Activated naive CD4-positive, alpha-beta T cell treated with anti-CD3 and anti-CD28 coated beads, Interleukin-2, amount 50 U/mL, for 72 hours (primary cell): ENCODE results near the gene PITPNM3. TPM values are rescaled to one million over a fixed set of nuclear protein-coding genes. Genes with fewer than 3 reads are reported as not detected.

Source experiments
- ATAC-seq, 2 donors: fragments of 150-1000 bp; cut with Tn5 transposase; 2 replicates each; pipeline ENCODE4 v1.10.0; 2021; ENCODE audit warnings: mild to moderate bottlenecking in 2 of 2, moderate library complexity in 2 of 2
- DNase-seq, 2 donors: peaks; one replicate each; pipeline ENCODE4 v3.0.0; 2021 to 2022; ENCODE audit warnings: low spot score in 2 of 2
- H3K27ac Mint-ChIP-seq, 2 donors: one replicate each; pipeline ENCODE4 v1.8.0; 2022; ENCODE audit warnings: mild to moderate bottlenecking in 2 of 2, mixed read lengths in 2 of 2
- H3K36me3 Mint-ChIP-seq, 2 donors: one replicate each; pipeline ENCODE4 v1.8.0; 2022; ENCODE audit warnings: mixed read lengths in 2 of 2
- H3K9me3 Mint-ChIP-seq, 2 donors: one replicate each; pipeline ENCODE4 v1.8.0; 2022; ENCODE audit warnings: mixed read lengths in 2 of 2
- total RNA-seq, 2 donors: library from RNA; stranded (reverse); gene quantifications; one replicate each; pipeline ENCODE4 v1.2.3, GENCODE V29; 2022

The PITPNM3 gene
- total RNA-seq, 2 donors from 2014 or later, result 0.87 to 1.2 TPM

DNA sequence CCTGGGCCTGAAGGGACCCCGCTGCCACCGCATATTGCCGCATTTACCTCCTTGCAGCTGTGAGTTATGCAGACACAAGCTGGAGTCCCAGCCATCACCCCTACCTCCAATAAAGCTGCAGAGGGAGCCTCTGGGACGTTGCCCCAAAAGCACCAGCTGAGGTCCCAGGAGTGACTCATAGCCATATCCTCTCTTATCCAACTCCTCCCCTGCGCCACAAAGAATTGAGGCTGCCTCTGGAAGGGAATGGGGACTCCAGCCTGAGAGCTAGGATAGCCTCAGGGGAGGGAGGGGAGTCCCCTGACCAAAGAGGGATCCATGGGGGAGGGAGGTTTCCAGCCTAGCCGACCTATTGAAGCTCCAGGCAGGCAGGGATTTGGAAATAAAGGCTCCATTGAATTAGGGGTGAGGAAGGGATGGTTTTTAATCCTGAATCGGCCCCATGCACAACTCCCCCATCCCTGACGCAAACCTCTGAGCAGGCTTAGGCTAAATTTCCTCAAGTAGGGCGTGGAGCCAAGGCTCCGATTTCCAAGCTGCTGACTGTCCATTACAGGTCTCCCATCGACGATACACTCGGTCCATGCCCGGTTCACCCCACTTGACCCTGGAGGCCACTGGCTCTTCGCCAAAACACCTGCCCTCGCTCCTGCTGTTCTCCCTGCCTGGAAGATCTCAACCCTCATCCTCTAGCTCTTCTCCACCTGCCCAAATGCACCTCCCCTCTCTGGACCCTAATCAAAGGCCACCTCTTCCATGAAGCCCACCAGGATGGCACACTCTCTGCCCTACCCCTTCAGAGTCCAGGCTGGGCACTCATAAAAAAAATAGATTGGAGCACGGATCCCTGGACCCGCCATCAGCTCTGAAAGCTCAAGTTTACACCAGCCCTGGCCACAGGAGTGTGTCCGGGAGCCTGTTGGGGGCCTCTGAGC, 84.6 kb downstream of the PITPNM3 start:
- DNase-seq, result no peak
- Mint-ChIP-seq H3K27ac (no peak overlapping the region), H3K9me3 (no peaks in the 10 kb centered on the region), H3K36me3 (no peaks in the 10 kb centered on the region)
- no peak for ATAC-seq

DNA sequence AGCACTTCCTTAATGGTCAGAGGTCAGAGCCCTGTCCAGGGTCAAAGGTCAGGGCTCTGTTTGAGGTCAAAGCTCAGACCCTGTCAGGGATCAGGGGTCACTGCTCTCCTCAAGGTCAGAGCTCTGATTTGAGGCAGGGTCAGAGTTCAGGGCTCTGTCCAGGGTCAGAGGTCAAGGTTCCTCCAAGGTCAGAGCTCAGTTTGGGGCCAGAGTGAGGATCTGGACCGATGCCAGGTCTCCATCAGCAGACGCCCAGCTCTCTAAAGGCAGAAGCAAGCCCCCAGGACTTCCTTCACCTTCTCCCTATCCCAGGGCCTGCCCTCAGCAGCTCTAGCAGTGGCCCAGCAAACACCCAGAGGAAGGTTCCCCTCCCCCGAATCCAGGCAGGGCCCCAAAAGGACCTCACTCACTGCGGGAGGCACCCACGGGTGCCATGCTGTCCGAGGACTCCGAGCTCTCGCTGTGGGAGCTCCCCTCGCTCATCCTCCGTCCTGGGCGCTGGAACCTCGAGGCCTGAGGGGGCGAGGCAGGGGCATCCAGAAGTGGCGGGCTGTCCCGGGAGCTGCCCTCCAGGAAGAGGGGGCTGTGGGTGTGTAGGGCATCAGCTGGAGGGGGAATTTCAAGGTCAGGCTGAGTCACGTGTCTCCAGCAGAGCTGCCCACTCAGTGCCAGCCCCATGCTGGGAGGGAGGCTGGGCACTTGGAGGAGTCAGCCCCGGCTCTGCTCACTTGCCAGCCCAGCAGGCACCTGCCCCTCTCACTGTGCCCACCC, 85.4 kb downstream of the PITPNM3 start:
- Mint-ChIP-seq H3K36me3 (no peaks in the 10 kb centered on the region), H3K27ac (no peak overlapping the region), H3K9me3 (no peaks in the 10 kb centered on the region)
- ATAC-seq, result no peak
- DNase-seq, result no peak

DNA sequence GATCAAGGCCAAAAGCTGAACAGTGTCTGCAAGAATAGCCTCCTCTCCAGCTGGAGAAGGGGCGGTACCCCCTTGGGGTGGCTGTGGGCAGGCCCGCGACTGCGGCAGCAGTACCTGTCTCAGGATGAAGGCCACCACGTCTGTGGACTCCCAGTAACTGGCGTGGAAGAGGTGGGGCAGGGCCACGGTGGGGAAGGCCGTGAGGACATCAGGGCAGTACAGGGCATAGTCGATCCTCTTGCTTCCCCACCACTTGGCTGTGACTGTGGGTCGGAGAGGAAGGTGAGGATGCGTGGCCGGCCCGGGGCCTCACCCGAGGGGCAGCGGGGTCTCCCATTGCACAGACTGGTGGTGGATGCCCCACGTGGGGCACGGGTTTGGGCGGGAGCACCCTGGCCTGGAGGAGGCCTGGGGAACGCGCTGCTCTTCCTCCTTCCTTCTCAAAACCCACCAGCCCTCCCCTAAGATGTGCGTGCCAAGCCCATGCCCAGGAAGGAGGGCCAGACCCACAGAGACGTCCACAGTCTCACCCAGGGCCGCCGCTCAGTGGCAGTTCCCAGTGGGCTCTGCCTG, 86.1 kb downstream of the PITPNM3 start:
- Mint-ChIP-seq H3K36me3 (no peaks in the 10 kb centered on the region), H3K9me3 (no peaks in the 10 kb centered on the region), H3K27ac (peak overlapping the region in 1 of 2 donors; percentile 75)
- ATAC-seq (no peak), DNase-seq (no peak)

DNA sequence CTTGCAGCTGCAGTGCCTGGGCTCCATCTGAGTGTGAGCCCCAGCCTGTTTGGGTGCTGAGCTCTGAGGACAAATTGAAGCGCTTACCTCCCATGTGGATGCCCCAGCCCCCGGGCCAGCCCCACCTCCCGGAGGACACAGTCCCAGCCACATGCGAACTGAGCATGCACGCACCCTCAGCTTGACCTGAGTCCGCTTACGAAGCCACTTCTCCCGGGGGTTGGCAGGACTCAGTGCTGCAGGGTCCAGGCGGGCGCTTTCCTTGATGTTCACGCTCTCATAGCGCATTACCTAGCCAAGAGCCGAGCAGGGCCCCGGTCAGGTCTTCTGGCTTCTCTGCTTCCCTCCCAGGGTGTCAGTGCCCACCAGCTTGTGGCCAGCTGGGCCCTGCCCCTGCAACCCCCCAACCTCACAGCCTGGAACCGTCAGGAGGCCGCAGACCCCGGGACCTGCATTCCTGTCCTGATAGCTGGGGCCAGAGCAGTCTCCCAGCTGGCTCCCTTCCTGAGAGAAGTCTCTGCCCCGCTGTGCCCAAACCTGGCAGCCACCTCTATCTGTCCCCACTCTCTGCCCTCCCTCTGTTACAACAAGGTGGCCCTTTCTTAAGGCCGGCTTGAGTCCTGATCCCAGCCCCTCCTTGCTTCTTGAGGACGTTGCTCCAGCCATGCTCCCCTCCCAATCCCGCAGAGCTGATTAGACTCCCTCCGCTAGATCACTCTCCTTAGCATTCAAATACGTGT, 88.1 kb downstream of the PITPNM3 start:
- no peaks in the 10 kb centered on the region for H3K9me3 Mint-ChIP-seq
- H3K27ac Mint-ChIP-seq, result no peak overlapping the region
- no peaks in the 10 kb centered on the region for H3K36me3 Mint-ChIP-seq
- ATAC-seq (no peak), DNase-seq (no peak)

DNA sequence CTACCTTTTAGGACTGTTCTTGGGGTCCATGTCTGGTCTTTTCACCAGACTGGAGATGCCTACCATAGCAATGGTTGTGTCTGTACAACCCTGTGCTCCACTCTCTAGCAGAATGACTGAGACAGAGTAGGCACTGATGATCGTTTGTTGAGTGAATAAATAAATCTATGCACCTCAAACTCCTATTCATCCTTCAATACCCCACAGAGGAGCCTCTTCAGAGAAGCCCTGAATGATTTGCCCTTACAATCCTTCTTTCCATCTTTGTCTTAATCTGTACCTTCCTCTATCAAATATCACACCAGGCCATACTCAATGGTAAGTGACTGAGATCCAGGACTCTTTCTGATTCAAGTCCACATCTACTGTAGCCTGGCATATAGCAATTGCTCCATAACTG, 88.8 kb downstream of the PITPNM3 start:
- no peaks in the 10 kb centered on the region for H3K9me3 Mint-ChIP-seq
- ATAC-seq (no peak), DNase-seq (no peak)
- H3K36me3 Mint-ChIP-seq, result no peaks in the 10 kb centered on the region
- H3K27ac Mint-ChIP-seq, result no peak overlapping the region

DNA sequence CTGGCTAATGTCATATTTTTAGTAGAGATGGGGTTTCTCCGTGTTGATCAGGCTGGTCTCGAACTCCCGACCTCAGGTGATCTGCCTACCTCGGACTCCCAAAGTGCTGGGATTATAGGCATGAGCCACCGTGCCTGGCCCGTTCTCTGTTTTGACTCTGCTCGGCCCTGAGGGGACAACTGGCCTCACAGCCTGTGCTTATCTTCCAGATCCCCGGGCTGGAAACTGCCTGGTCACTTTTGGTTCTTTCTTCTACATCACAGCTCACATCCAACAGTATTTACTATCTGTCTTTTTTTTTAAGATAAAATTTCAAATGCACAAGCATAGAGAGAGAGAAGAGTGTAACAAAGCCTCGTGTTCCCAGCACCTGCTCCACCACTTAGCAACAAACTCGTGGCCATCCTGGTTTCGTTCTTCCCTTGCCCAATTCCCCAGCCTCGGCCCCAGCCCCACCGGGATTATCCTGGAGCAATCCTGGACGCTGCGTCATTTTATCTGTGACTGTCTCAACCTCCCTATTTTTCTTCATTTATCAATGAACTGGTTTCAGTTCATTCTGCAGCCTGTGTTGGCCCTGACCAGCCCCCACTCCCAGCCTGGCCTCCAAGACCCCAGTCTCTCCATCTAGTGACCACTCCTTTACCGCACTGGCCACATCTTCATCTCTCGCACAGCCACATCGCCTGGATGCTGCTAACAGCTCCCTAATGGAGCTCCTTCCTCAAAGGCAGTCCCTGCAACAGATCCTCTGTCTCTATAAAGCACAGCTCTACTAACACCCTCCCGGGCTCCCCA, 91.0 kb downstream of the PITPNM3 start:
- H3K9me3 Mint-ChIP-seq, result no peaks in the 10 kb centered on the region
- H3K27ac Mint-ChIP-seq, result no peak overlapping the region
- H3K36me3 Mint-ChIP-seq, result no peaks in the 10 kb centered on the region
- ATAC-seq (no peak), DNase-seq (no peak)

DNA sequence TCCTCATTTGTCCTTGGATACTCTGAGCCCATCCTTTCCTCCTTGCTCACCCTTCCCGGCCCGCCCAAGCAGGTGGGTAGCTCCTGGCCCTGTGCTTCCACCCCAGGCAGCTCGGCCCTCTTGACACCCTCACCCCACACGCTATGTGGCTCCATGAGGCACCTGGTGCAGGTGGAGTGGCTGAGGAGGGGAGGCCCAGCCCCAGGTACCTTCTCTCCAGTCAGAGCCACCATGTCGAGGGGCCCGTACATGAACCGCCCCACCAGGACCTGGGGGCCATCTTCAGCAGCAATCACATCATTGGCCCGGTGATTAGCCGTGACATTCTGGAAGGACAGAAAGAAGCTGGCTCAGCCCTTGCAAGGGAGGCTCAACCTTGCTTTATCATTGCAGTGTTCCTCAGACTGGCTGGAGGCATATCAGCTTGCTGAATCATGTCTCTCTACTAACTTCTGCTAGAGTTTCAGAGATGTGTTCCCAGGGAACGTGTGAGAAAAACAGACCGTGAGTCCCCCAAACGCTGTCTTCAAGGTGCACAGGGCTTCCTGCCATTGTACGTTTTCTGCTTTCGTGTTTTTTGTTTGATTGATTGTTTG, 91.8 kb downstream of the PITPNM3 start:
- Mint-ChIP-seq H3K27ac (no peak overlapping the region), H3K36me3 (no peaks in the 10 kb centered on the region), H3K9me3 (no peaks in the 10 kb centered on the region)
- DNase-seq (no peak), ATAC-seq (no peak)

DNA sequence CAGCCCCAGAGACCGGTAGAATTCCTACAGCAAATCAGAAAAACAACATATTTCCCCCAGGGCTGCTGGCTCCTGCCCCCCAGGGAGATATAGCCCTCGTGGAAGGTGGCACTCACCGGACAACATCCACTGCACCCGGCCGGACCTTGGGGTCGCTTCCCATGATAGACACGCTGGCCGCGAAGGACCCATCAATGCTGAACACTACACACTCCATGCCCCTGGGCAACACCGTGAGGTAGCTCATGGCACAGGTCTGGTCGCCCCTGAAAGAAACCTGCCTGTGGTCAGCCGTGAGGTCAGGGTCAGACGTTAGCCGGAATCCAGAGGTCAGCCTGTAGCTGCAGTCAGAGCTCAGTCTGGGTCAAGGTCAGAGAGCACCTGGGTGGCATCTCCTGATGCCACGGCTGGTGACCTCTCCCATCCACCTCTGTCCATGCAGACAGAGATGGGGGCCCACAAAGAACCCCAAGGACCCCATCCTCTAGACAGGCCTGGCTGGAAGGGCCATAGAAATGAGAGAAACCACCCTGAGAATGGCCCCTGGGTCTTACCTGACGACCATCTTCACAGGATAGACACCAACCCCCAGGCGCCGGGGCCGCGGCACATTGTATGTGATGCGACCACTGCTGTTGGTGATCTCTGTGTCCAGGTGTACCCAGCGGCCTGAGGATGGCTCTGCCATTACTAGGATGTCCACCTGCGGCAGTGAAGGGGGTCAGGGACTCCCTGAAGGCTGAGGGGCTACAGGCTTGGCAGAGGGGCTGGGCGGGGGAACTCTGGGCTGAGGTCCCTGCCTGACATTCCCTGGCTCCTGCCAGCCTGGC, 92.5 kb downstream of the PITPNM3 start:
- Mint-ChIP-seq H3K27ac (no peak overlapping the region), H3K9me3 (no peaks in the 10 kb centered on the region), H3K36me3 (no peaks in the 10 kb centered on the region)
- ATAC-seq (no peak), DNase-seq (no peak)

DNA sequence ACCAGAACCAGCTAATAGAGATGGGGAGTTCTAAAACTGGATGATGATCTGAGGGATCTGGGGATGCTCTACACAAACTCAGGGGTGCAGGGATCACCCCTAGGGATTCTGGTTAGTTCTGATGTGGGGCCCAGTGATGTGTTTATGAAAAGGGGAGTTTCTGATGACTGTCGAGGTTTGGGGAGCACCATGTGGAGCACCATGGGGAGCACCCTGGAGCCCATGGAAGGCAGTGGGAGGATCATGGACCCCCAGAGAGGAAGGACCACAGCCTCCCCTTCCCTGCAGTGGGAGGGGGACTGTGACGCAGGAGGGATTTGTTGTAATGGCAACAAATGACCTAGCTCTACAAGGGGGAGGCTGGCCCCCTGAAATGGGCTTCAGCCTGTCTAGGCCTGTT, 93.7 kb downstream of the PITPNM3 start:
- DNase-seq (no peak), ATAC-seq (no peak)
- H3K9me3 Mint-ChIP-seq, result no peaks in the 10 kb centered on the region
- H3K27ac Mint-ChIP-seq, result peak overlapping the region in 1 of 2 donors; percentile 10
- no peaks in the 10 kb centered on the region for H3K36me3 Mint-ChIP-seq

DNA sequence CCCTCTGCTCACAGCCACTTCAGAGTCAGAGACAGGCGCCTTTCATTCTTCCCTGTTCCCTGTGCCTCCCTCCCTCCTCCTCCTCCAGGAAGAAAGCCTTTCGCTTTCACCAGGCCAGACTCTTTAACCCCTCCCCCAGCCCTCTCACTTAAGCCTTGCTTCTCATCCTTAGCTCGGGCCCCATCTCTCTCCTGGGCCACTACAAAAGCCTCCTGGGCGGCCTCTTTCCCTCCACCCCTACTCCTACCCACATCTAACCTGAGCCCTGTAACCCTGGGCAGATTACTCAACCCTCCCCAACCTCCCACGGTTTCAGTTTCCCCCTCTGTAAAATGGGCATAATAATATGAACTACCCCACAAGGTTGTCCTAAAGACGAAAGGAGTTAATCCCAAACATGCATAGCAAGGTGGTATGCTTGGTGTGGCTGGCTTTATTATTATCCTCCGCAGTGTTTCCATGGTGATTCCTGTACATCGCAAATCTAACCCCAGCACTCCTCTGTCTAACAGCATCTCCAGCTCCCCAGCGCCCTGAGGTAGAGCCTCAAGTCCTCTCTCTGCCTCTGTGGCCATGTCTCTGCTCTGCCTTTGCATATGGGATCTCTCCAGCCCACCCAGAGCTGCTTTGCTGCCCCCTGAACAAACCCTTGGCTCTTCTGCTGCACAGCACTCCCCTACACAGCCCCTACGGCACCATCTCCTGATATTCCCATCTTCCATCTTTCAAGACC, 94.4 kb downstream of the PITPNM3 start:
- DNase-seq, result no peak
- H3K27ac Mint-ChIP-seq, result peak overlapping the region in 1 of 2 donors; percentile 10
- H3K36me3 Mint-ChIP-seq, result no peaks in the 10 kb centered on the region
- peak; percentile 84 to 86 for ATAC-seq
- no peaks in the 10 kb centered on the region for H3K9me3 Mint-ChIP-seq

DNA sequence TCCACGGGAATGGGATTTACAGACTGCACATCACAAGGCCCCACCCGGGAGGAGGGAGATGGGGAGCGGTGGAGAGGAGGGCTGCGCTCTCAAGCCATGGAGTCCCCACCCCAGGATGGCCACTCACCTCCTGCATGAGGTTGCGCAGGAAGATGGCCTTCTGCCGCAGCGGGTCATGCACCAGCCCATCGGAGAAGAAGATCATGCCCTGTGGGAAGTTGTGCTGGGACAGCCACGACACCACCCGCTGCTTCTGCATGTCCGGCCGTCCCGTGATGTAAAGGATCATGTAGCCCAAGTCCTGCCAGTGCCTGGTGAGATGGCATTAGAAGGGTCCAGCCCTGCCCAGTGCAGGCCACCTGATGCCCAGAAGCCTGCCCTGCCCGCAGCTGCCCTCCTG, 95.1 kb downstream of the PITPNM3 start:
- Mint-ChIP-seq H3K27ac (no peak overlapping the region), H3K36me3 (no peaks in the 10 kb centered on the region)
- ATAC-seq, result no peak

DNA sequence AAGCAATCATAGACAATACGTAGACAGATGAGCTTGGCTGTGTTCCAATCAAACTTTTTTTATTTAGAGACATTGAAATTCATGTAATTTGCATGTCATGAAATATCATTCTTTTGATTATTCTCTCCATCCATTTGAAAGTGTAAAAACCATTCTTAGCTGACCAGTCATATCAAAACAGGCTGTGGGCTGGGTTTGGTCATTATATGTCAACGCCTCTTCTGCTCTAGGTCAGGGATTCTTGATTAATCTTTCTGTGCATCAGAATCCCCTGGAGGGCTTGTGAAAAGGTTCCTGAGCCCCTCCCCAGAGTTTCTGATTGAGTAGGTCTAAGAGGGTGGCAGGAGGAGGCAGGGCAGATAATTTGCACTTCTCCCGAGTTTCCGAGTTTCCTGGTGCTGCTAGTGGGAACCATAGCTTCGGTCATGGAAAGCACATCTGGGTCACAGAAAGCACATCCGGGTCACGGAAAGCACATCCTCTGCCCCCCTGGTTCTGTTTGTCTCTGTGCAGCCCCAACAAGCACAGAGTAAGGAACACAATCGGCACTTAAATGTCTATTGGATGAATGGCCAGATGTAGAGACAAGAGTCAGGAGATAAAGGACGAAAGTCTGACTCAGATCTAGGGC, 95.7 kb downstream of the PITPNM3 start:
- H3K36me3 Mint-ChIP-seq, result no peaks in the 10 kb centered on the region
- ATAC-seq, result no peak
- no peaks in the 10 kb centered on the region for H3K9me3 Mint-ChIP-seq
- DNase-seq, result no peak
- H3K27ac Mint-ChIP-seq, result no peak overlapping the region

More for the DNA sequence above, 95.1 kb downstream of the PITPNM3 start:
- no peaks in the 10 kb centered on the region for H3K9me3 Mint-ChIP-seq
- DNase-seq, result no peak

DNA sequence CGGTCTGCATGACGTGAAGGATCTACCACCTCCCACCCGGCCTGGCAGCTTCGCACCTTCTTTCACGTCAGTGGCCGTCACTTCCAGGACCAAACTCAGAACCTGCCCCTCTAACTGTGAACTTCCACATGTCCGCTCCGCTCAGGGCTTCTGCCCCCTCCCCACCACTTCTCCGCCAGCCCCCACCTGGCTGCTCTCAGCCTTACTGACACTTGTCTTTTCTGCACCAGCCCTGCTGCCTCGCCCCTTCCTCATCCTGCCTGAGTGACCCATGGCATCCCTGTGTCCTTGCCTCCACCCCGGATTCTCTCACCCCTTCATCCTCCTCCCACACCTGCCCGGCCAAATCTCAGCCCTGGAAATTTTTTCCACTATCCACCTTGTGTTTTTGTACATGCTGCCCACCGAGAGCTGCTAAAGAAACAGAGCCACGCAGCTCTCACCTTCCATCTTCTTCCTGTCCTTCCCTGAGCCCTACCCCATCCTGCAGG, 97.8 kb downstream of the PITPNM3 start:
- ATAC-seq (no peak), DNase-seq (no peak)
- Mint-ChIP-seq H3K36me3 (no peaks in the 10 kb centered on the region), H3K9me3 (no peaks in the 10 kb centered on the region), H3K27ac (no peak overlapping the region)
